GM15510 (cell line): ENCODE results near the gene PNPLA6.

Experiments used
- POLR2A ChIP-seq: IDR thresholded peaks from 3 replicates; pipeline ENCODE4 v1.6.1; 2011; ENCODE audit warnings: borderline replicate concordance; ENCODE audit not compliant: insufficient read length; ENCODE audit errors: extremely low read depth

PNPLA6 gene

DNA sequence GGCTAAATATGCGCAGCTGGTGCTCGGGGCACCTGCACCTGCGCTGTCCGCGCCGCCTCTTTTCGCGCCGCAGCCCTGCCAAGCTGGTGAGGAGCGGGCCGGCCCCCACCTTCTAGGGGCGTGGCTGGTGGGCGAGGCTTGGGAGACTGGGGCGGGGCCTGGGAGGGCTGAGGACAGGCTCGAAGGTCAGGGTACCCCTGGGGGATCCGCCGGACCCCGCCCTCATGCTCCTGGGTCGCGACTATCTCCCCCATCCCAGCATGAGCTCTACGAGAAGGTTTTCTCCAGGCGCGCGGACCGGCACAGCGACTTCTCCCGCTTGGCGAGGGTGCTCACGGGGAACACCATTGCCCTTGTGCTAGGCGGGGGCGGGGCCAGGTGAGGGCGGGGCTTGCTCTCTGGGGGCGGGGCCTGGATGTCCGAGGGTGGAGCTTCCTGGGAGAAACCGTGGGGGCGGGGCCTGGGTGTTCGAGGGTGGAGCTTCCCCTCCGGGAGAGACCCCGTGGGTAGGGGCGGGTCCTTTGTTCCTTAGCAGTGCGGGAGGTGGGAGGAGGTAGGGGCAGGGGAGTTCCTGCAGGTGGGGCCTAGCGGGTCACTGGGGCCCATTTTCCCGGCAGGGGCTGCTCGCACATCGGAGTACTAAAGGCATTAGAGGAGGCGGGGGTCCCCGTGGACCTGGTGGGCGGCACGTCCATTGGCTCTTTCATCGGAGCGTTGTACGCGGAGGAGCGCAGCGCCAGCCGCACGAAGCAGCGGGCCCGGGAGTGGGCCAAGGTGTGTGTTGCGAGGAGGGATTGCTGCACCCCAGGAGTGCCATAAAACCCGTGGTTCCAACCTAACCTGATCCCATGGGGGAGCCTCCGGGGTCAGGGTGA, 19.7 kb downstream of the PNPLA6 start:
- no peak for TF ChIP-seq POLR2A

DNA sequence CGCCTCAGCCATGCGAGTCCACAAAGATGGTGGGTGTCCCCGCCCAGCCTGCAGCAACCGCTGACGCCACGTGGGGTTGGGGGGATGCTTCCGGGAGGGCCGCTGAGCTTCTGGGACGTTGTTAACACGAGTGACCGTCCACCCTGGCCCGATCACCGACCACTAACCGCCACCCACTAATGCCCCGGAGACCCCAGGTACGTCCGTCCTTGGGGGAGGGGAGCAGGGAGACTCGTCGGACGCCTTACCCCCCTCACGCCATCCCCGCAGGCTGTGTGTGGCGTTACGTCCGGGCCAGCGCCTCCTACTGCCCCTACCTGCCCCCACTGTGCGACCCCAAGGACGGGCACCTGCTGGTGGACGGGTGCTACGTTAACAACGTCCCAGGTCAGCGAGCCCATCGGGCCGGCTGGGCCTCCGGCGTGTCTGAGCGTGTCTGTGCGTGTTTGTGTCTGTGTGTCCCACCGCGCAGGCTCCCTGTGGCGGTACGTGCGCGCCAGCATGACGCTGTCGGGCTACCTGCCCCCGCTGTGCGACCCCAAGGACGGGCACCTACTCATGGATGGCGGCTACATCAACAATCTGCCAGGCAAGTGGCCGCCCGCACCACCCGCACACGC, 21.3 kb downstream of the PNPLA6 start:
- TF ChIP-seq POLR2A: no peak

GRCh38 chr19:7558667-7559066, 23.1 kb downstream of the PNPLA6 start:
- no peak for TF ChIP-seq POLR2A

DNA sequence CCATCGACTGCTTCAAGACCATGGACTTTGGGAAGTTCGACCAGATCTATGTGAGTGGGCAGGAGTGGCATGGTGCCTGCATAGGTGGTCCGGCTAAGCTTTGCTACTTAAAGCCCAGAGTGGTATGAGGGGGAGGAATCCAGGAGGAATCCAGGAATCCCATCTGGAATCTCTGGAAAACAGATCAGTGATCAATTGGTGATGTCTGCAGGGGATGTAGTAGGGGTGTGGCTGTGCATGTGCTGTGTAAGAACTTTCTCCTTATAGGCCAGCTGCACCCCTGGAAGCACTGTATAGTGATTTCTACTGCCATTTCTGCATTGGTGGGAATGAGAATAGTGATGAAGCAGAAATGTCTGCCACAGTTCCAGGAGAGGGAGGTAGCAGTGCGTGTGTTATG, 23.6 kb downstream of the PNPLA6 start:
- no peak for TF ChIP-seq POLR2A

DNA sequence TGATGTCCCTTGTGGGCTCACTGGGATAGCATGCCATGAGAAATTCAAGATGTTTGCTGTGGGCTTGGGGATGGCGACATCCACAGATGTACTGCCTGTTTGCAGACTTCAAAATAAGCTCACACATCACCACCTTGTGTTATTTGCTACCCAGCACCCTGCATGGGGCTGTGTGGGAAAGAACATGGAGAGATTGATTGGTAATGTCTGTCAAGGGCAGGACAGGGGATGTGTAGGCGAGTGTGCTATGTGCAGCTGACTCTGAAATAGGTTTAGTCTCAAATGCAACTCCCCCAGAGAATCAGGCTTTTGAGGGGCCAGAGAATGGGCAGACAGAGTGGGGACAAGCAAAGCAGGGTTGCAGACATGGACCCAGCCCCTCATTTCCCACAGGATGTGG, 24.7 kb downstream of the PNPLA6 start:
- no peak for TF ChIP-seq POLR2A

DNA sequence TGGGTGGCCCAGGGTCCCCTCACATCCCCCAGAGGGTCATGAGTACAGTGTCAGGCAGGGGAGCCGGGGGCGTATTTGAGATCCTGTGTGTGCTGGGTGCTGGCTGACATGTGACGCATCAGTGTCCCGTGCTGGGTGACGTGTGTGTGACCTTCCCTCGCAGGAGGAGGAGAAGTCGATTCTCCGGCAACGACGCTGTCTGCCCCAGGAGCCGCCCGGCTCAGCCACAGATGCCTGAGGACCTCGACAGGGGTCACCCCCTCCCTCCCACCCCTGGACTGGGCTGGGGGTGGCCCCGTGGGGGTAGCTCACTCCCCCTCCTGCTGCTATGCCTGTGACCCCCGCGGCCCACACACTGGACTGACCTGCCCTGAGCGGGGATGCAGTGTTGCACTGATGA, 25.8 kb downstream of the PNPLA6 start:
- TF ChIP-seq POLR2A: no peak

DNA sequence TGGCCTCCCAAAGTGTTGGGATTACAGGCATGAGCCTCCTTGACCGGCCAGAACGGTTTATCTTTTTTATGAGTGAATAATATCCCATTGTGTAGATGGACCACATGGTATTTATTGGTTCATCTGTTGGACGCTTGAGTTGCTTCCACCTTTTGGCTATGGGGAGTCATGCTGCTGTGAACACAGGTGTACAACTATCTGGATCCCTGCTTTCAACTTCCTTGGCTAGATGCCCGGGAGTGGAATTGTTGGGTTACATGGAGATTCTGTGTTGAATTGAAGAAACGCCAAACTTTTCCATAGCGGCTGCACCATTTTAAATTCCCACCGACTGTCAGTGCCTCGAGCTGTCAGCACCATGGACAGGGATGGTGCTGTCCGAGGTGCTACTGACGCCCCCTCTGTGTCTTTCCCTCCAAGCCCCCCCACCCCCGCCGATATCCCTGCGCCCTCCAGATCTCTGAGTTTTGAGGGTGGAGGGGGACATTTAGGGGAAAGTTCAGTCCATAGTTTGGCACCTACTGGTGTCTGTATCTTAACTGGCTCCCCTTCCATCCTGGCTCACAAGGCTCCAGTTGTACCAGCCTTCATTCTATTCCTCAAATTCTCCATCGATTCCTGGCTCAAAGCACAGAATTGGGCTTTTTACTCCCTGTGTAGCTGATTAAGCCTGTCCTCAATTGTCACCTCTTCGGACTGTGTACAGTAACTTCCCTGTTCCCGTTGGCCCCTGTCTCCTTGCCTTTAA, 27.3 kb downstream of the PNPLA6 start:
- no peak for TF ChIP-seq POLR2A

- no peak for TF ChIP-seq POLR2A
Measured at GRCh38 chr19:7564866-7565265, 29.3 kb downstream of the PNPLA6 start.

DNA sequence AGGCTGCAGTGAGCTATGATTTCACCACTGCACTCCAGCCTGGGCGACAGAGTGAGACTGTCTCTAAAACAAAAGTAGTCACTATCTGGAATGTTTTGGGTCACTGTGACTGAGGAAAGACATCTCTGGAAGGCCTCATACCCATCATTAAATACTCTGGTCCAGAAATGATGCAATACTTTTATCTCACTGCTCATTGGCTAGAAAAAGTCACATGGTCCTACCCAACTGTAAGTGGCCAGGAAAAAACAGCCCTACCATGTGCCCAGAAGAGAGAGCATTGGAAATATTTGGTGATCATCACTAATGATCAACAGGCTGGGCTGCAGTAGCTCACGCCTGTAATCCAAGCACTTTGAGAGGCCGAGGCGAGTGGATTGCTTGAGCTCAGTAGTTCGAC, 29.8 kb downstream of the PNPLA6 start:
- no peak for TF ChIP-seq POLR2A

DNA sequence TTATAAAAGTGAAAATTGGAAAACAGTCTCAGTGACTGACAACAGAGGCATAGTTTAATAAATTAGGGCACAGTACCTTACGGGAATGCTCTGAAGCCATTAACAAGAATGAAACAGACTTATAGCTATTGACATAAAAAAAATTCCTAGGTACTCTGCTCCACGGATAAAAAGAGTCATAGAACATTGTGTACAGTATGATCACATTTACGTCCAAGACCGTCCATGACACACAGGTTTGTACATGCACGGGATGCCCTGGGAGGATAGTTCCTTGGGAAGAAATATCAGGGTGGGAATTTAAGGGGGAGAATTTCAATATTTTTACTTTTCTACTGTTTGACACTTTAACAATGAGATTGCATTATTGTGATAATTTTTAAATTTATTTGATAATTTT, 35.2 kb downstream of the PNPLA6 start:
- TF ChIP-seq POLR2A: no peak

DNA sequence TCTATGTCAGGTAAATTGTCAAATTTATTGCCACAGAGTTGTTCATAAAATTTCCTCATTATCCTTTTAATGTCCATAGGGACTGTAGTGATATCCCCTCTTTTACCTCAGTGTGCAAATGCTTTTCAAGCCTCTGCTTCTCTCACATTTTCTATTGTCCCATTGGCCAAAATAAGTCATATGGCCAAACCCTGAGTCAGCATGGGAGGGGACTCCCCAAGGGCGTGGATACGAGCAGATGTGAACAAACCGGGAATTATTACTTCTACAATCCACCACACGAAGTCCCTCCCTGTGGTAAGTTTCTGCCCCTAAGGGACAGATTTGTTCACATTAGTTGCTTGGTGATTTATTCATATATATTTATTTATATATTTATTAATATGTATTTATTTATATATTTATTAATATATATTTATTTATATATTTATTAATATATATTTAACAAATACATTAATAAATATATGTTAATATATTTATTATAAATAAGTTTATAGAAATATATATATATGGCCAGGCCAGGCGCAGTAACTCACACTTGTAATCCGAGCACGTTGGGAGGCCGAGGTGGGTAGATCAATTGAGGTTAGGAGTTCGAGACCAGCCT, 40.0 kb downstream of the PNPLA6 start:
- no peak for TF ChIP-seq POLR2A

GRCh38 chr19:7578127-7578526, 42.6 kb downstream of the PNPLA6 start:
- TF ChIP-seq POLR2A: no peak

DNA sequence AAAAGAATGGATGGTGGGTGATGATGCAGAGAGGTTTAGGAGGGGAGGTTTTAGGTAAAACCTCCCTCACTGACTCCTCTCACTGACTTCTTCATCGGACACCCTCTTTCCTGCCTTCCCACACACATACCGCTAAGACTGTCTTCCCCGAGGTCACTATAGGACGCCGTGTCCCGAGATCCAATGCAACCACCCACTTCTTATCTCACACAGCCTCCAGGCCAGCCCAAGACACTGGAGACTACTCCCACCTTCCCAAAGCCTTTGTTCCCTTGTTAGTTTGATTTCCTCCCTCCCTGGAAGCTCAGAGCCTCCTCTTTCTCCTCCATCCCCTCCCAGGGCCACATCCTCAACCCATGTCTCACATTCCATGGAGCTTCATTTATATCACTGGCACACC, 43.7 kb downstream of the PNPLA6 start:
- TF ChIP-seq POLR2A: no peak

- TF ChIP-seq POLR2A: no peak
Measured at GRCh38 chr19:7582446-7582845, 46.9 kb downstream of the PNPLA6 start.

GRCh38 chr19:7589822-7590221, 54.3 kb downstream of the PNPLA6 start:
- TF ChIP-seq POLR2A: no peak
